ENCODE measurements around the gene TIE1. TPM values are rescaled to one million over a fixed set of nuclear protein-coding genes. Genes with fewer than 3 reads are reported as not detected.

TIE1 gene
- total RNA-seq, 4 donors from 2014 or later, result 15.9 to 27.9 (median 20.7) TPM

DNA sequence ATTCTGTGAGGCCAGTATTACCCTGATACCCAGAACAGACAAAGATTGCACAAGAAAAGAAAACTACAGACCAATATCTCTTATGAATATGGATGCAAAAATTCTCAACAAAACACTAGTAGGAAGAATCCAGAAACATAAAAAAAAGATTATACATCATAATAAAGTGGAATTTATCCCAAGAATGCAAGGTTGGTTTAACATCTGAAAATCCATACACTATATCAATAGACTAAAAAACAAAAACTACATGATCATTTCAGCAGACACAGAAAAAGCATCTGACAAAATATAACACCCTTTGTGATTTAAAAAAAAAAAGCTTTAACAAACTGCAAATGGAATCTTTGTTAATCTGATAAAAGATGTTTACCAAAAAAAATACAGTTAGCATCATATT is 24.6 kb downstream of the TIE1 start:
- Histone ChIP-seq H3K9me3 (no peaks in the 10 kb centered on the region), H3K27me3 (no peaks in the 10 kb centered on the region), H3K4me3 (no peak overlapping the region), H3K27ac (no peak overlapping the region), H3K36me3 (no peaks in the 10 kb centered on the region), H3K4me1 (peaks cover 0 to 4% of the 10 kb centered on the region in 2 donors)
- in situ Hi-C loops (cut with MboI; ENCODE audit: low sequenced_read_pairs in 4 of 4), result no loop called here
- intact Hi-C loops (cut with DNase I; ENCODE audit: low total_unique reads), result no loop called here
- ATAC-seq, result no peak
- TF ChIP-seq POLR2A (IDR thresholded peaks at IDR 0.05), result no peak
- TF ChIP-seq, protein P1, sequence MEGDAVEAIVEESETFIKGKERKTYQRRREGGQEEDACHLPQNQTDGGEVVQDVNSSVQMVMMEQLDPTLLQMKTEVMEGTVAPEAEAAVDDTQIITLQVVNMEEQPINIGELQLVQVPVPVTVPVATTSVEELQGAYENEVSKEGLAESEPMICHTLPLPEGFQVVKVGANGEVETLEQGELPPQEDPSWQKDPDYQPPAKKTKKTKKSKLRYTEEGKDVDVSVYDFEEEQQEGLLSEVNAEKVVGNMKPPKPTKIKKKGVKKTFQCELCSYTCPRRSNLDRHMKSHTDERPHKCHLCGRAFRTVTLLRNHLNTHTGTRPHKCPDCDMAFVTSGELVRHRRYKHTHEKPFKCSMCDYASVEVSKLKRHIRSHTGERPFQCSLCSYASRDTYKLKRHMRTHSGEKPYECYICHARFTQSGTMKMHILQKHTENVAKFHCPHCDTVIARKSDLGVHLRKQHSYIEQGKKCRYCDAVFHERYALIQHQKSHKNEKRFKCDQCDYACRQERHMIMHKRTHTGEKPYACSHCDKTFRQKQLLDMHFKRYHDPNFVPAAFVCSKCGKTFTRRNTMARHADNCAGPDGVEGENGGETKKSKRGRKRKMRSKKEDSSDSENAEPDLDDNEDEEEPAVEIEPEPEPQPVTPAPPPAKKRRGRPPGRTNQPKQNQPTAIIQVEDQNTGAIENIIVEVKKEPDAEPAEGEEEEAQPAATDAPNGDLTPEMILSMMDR (IDR thresholded peaks at IDR 0.05 in 4 of 5, conservative IDR thresholded peaks at IDR 0.05 in 1 of 5), result no peak
- no peak for DNase-seq

DNA sequence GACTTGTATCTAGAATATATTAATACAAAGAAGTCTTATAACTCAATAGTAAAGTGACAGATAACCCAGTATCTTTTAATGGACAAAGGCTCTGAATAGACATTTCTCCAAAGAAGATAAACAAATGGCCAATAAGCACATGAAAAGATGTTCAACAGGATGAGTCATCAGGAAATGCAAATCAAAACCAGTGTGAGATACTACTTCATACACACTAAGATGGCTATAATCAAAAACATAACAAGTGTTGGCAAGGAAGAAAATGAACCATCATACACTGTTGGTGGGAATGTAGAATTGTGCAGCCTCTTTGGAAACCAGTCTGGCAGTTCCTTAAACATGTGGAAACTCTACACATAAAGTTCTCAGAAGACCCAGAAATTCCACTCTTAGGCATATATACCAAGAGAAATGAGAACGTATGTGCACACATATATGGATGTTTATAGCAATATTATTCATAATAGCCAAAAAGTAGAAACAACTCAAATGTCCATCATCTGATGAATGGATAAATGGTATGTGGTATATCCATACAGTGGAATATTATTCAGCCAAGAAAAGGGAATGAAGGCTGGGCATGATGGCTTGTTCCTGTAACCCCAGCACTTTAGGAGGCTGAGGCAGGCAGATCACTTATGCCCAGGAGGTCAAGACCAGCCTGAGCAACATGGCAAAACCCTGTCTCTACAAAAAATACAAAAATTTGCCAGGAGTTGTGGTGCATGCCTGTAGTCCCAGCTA is 26.9 kb downstream of the TIE1 start:
- Histone ChIP-seq H3K4me1 (peaks cover 0 to 4% of the 10 kb centered on the region in 2 donors), H3K27ac (no peak overlapping the region), H3K4me3 (no peak overlapping the region), H3K36me3 (no peaks in the 10 kb centered on the region), H3K27me3 (no peaks in the 10 kb centered on the region), H3K9me3 (no peaks in the 10 kb centered on the region)
- intact Hi-C loops (cut with DNase I; ENCODE audit: low total_unique reads) (no loop called here), in situ Hi-C loops (cut with MboI; ENCODE audit: low sequenced_read_pairs in 4 of 4) (no loop called here)
- DNase-seq, result no peak
- no peak for ATAC-seq
- TF ChIP-seq, protein P1 (IDR thresholded peaks at IDR 0.05 in 4 of 5, conservative IDR thresholded peaks at IDR 0.05 in 1 of 5), result no peak
- no peak for TF ChIP-seq POLR2A (IDR thresholded peaks at IDR 0.05)

DNA sequence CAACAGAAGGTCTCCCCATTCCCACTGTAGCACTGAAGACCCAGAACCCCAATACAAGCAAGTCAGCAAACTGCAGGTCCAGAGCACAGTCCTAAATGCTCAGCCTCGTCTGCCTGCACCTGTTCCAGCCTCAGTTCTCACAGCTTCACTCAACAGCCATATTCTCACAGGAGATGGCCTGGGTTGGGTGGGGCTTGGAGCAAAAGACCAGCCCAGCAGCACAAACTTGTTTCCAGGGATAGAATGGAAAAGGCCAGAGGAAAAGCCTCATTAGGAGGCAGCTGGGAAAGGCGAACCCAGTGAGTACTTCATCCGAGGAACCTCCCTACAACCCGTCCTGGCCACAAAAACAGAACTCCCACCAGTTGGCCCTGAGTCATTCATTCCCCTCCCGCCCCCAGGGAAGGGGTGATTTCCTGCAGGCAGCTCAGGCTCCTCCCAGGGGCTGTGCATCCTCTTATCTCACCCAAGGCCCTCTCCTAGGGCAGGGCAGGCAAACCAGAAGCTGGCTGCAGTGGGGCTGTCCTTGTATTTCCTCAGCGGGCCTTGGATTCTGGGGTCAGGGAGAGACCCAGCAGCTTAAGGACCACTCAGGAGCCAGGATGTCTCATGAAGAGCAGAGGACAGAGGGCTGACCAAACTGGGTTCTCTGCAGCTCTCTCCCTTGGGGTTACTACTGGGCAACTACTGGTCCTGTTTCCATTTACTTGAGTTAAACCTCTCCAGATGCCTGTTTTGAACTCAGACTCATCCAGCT is 29.4 kb downstream of the TIE1 start:
- no peaks in the 10 kb centered on the region for H3K36me3 ChIP-seq
- H3K4me1 ChIP-seq, result peaks cover 0 to 4% of the 10 kb centered on the region in 2 donors
- no peak for DNase-seq
- in situ Hi-C loops (cut with MboI; ENCODE audit: low sequenced_read_pairs in 4 of 4) (no loop called here), intact Hi-C loops (cut with DNase I; ENCODE audit: low total_unique reads) (no loop called here)
- TF ChIP-seq, protein P1 (IDR thresholded peaks at IDR 0.05 in 4 of 5, conservative IDR thresholded peaks at IDR 0.05 in 1 of 5), result no peak
- no peak for TF ChIP-seq POLR2A (IDR thresholded peaks at IDR 0.05)
- H3K27ac ChIP-seq, result no peak overlapping the region
- no peak for ATAC-seq
- H3K27me3 ChIP-seq, result no peaks in the 10 kb centered on the region
- no peaks in the 10 kb centered on the region for H3K9me3 ChIP-seq
- no peak overlapping the region for H3K4me3 ChIP-seq

DNA sequence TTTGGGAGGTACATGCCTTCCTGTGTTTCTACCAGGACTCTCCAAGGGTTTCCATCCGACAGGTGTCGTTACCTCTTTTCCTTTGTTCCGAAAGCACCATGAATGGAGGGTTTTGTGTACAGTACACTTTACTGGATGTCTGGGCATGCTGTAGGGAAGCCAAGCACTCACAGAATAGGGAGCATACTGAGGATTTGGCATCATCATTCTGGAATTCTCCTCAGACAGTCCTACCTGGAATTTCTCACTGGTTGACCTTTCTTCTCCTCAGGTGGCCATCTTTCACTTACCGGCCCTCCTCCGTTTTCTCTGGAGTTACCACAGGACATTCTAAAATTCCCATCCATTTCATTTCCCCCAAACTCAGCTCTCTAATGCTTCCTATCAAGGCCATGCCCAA is 30.9 kb downstream of the TIE1 start:
- peaks cover 0 to 4% of the 10 kb centered on the region in 2 donors for H3K4me1 ChIP-seq
- in situ Hi-C loops (cut with MboI; ENCODE audit: low sequenced_read_pairs in 4 of 4), result no loop called here
- DNase-seq, result no peak
- H3K9me3 ChIP-seq, result no peaks in the 10 kb centered on the region
- TF ChIP-seq, protein P1 (IDR thresholded peaks at IDR 0.05 in 4 of 5, conservative IDR thresholded peaks at IDR 0.05 in 1 of 5), result no peak
- TF ChIP-seq POLR2A (IDR thresholded peaks at IDR 0.05), result no peak
- H3K27me3 ChIP-seq, result no peaks in the 10 kb centered on the region
- intact Hi-C loops (cut with DNase I; ENCODE audit: low total_unique reads), result loop anchor here (1.0 kb wide), 1 partner anchor 41 kb away; no protein-coding TSS in a partner anchor
- H3K36me3 ChIP-seq, result no peaks in the 10 kb centered on the region
- ATAC-seq, result no peak
- H3K27ac ChIP-seq, result no peak overlapping the region
- H3K4me3 ChIP-seq, result no peak overlapping the region
